K562 (cell line): Measurements from ENCODE around the gene GGCT. TPM values are rescaled to one million over a fixed set of nuclear protein-coding genes. Genes with fewer than 3 reads are reported as not detected.

Experiments
- BCLAF1 ChIP-seq, 2 experiments: fragments of 450-650 bp in 1 of 2; IDR thresholded peaks; 2 replicates each; pipeline ENCODE4 v1.6.1; 2011 to 2017; ENCODE audit warnings: low read depth in 2 of 2, antibody characterized with exemption in 1 of 2, borderline replicate concordance in 1 of 2, low read length in 1 of 2, mild to moderate bottlenecking in 1 of 2, mixed read lengths in 1 of 2; ENCODE audit not compliant: control insufficient read depth in 1 of 2
- BHLHE40 ChIP-seq: IDR thresholded peaks from 2 replicates; pipeline ENCODE4 v1.6.1; 2011; ENCODE audit warnings: low read length, improper control_type of control experiment
- CBFA2T3 ChIP-seq: fragments of 450-650 bp; IDR thresholded peaks from 2 replicates; pipeline ENCODE4 v1.6.1; 2017
- CEBPG ChIP-seq, 3 experiments: fragments of 200-800 bp in 1 of 3; sonication (Bioruptor generic) in 1 of 3; sonication (generic) in 1 of 3; formaldehyde crosslinking in 1 of 3; IDR thresholded peaks in 2 of 3; conservative IDR thresholded peaks in 1 of 3; 2 replicates each; pipeline versions ENCODE4 v1.6.1 to v1.8.0; 2016 to 2022; ENCODE audit warnings: missing compliant biosample characterization in 2 of 3, missing genetic modification characterization in 2 of 3, mild to moderate bottlenecking in 1 of 3, missing genetic modification reagents in 1 of 3
- ELF1 ChIP-seq: fragments of 200-800 bp; sonication (Bioruptor generic); IDR thresholded peaks from 2 replicates; pipeline ENCODE4 v1.6.1; 2016; ENCODE audit warnings: missing genetic modification characterization, missing compliant biosample characterization
- ESRRB ChIP-seq: fragments of 250-450 bp; sonication (Bioruptor Pico); IDR thresholded peaks from 2 replicates; pipeline ENCODE4 v1.5.0; 2020; ENCODE audit warnings: mild to moderate bottlenecking, moderate library complexity, borderline replicate concordance
- FOXJ2 ChIP-seq: fragments of 200-800 bp; sonication (Bioruptor generic); IDR thresholded peaks from 2 replicates; pipeline ENCODE4 v1.6.1; 2016; ENCODE audit warnings: missing genetic modification characterization, missing compliant biosample characterization
- HDGF ChIP-seq: fragments of 450-650 bp; IDR thresholded peaks from 2 replicates; pipeline ENCODE4 v1.6.1; 2016
- HMG20A ChIP-seq: fragments of 450-650 bp; formaldehyde crosslinking; conservative IDR thresholded peaks from 2 replicates; pipeline ENCODE4 v1.4.0; 2020; ENCODE audit warnings: mild to moderate bottlenecking, mixed read lengths
- KAT2B ChIP-seq: IDR thresholded peaks from one replicate; pipeline ENCODE4 v1.6.1; 2012; ENCODE audit warnings: low read depth, mild to moderate bottlenecking, control low read depth, inconsistent platforms, low read length, moderate library complexity
- MEF2A ChIP-seq: IDR thresholded peaks from 2 replicates; pipeline ENCODE4 v1.6.1; 2011; ENCODE audit warnings: low read depth, mild to moderate bottlenecking, low read length, moderate library complexity; ENCODE audit not compliant: control insufficient read depth
- MIER1 ChIP-seq: fragments of 450-650 bp; IDR thresholded peaks from 2 replicates; pipeline ENCODE4 v1.6.1; 2016; ENCODE audit warnings: antibody characterized with exemption, mild to moderate bottlenecking, low read depth
- MLX ChIP-seq, 2 experiments: fragments of 450-650 bp in 1 of 2; sonication (generic) in 1 of 2; formaldehyde crosslinking; conservative IDR thresholded peaks; 2 replicates each; pipeline versions ENCODE4 v1.4.0 to v1.8.1; 2020 to 2022; ENCODE audit warnings: mild to moderate bottlenecking in 1 of 2, missing genetic modification reagents in 1 of 2
- SETDB1 ChIP-seq: IDR thresholded peaks from one replicate; pipeline ENCODE4 v1.6.1; 2012; ENCODE audit warnings: low read length, control low read depth, inconsistent platforms
- SIRT6 ChIP-seq: IDR thresholded peaks from one replicate; pipeline ENCODE4 v1.6.1; 2012; ENCODE audit warnings: low read depth, mild to moderate bottlenecking, control low read depth, inconsistent platforms, low read length, moderate library complexity
- ZEB2 ChIP-seq: fragments of 450-650 bp; IDR thresholded peaks from 2 replicates; pipeline ENCODE4 v1.6.1; 2016
- ZNF217 ChIP-seq: sonication (generic); formaldehyde crosslinking; IDR thresholded peaks from 2 replicates; pipeline ENCODE4 v1.8.0; 2022; ENCODE audit warnings: mild to moderate bottlenecking, missing genetic modification reagents
- ZNF224 ChIP-seq: sonication (generic); formaldehyde crosslinking; IDR thresholded peaks from 2 replicates; pipeline ENCODE4 v1.8.0; 2022; ENCODE audit warnings: mild to moderate bottlenecking, missing genetic modification reagents
- ZNF253 ChIP-seq: fragments of 250-450 bp; sonication (Bioruptor Pico); conservative IDR thresholded peaks from 2 replicates; pipeline ENCODE4 v1.6.1; 2021; ENCODE audit warnings: mild to moderate bottlenecking
- ZNF512 ChIP-seq: IDR thresholded peaks from 2 replicates; pipeline ENCODE4 v1.6.1; 2016; ENCODE audit warnings: missing genetic modification characterization, missing compliant biosample characterization
- ZNF57 ChIP-seq: fragments of 450-650 bp; formaldehyde crosslinking; IDR thresholded peaks from 2 replicates; pipeline ENCODE4 v1.4.0; 2020; ENCODE audit warnings: mild to moderate bottlenecking, moderate library complexity
- polyA plus RNA-seq, 8 experiments: library from polyadenylated mRNA; depleted of rRNA in 4 of 8; stranded (reverse) in 5 of 8; unstranded in 3 of 8; fragments of >200 nt; fragmentation: Nextera tagmentation in 2 of 8; fragmentation: Illumina TruSeq in 1 of 8; extraction: Ambion mirVana in 2 of 8; extraction: Trizol in 1 of 8; gene quantifications; 2 replicates each; pipeline versions ENCODE4 v1.2.1 to v1.2.3, GENCODE V29; 2011 to 2014; ENCODE audit warnings: inconsistent platforms in 1 of 8, missing spikeins in 1 of 8
- total RNA-seq, 7 experiments: library from RNA; depleted of rRNA in 6 of 7; stranded (reverse); fragments of >200 nt in 6 of 7; fragmentation: Illumina TruSeq in 2 of 7; extraction: Trizol in 2 of 7; gene quantifications; 2 replicates each; pipeline versions ENCODE4 v1.2.1 to v1.2.3, GENCODE V29; 2011 to 2021; ENCODE audit warnings: low replicate concordance in 1 of 7
- TF ChIP-seq, protein P1 (sequence below): fragments of 450-650 bp; formaldehyde crosslinking; IDR thresholded peaks from 2 replicates; pipeline ENCODE4 v1.4.0; 2022; ENCODE audit warnings: missing genetic modification characterization

Gene GGCT
- total and polyA plus RNA-seq, 9 of the 15 experiments (the other 6 are each of a cell fraction or from before 2014, with no cell fraction given) = 79.0 to 349 (median 136) TPM

GRCh38 chr7:30478349-30479201, 26.1 kb downstream of the GGCT start, which contains the start of gene NOD1 (continued):
- TF ChIP-seq ZNF512 (tag) = 0 out of 2 replicates have a peak, but pooled peaks have one; percentile 22
- TF ChIP-seq SIRT6 = no peak
- TF ChIP-seq CEBPG (CRISPR knock-in tag; IDR thresholded peaks at IDR 0.05) = no peak; the same call in 1 of the 2 replicates
- TF ChIP-seq CEBPG (tag; conservative IDR thresholded peaks at IDR 0.05 in 1 of 2, IDR thresholded peaks at IDR 0.05 in 1 of 2) = no peak
- TF ChIP-seq ZNF217 (CRISPR knock-in tag) = no peak
- no peak for TF ChIP-seq CBFA2T3
- TF ChIP-seq ZNF57 (CRISPR knock-in tag) = no peak
- TF ChIP-seq HMG20A (CRISPR knock-in tag) = no peak
- no peak for TF ChIP-seq ZEB2
- TF ChIP-seq ELF1 = peak; percentile 19; the same call in 1 of the 2 replicates
- TF ChIP-seq BCLAF1 (IDR thresholded peaks at IDR 0.05; ENCODE audit: borderline replicate concordance in 1 of 2, control insufficient read depth in 1 of 2, low read depth in 2 of 2, low read length in 1 of 2) = 0 out of 4 replicates have a peak, but pooled peaks of 1 of the 2 experiments have one; percentile 24
- no peak for TF ChIP-seq HDGF
- TF ChIP-seq ZNF224 (CRISPR knock-in tag) = no peak
- no peak for TF ChIP-seq SETDB1
- no peak for TF ChIP-seq MLX (CRISPR knock-in tag; conservative IDR thresholded peaks at IDR 0.05)
- no peak for TF ChIP-seq BHLHE40
- TF ChIP-seq FOXJ2 = no peak
- no peak for TF ChIP-seq MEF2A
- no peak for TF ChIP-seq ESRRB
- TF ChIP-seq ZNF253 (CRISPR knock-in tag) = no peak
- no peak for TF ChIP-seq KAT2B
- TF ChIP-seq MIER1 = no peak
- TF ChIP-seq, protein P1, sequence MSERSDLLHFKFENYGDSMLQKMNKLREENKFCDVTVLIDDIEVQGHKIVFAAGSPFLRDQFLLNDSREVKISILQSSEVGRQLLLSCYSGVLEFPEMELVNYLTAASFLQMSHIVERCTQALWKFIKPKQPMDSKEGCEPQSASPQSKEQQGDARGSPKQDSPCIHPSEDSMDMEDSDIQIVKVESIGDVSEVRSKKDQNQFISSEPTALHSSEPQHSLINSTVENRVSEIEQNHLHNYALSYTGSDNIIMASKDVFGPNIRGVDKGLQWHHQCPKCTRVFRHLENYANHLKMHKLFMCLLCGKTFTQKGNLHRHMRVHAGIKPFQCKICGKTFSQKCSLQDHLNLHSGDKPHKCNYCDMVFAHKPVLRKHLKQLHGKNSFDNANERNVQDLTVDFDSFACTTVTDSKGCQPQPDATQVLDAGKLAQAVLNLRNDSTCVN = no peak
